Hematopoietic multipotent progenitor cell treated with erythropoietin and hydrocortisone succinate and interleukin-3 and kit ligand, for 17 days (in vitro differentiated cells): ENCODE data around the gene TCHH.

ENCODE experiments used
- DNase-seq: peaks from one replicate; pipeline ENCODE4 v3.0.0-alpha.2; 2015; ENCODE audit warnings: low spot score

TCHH gene

GRCh38 chr1:152067150-152067549, 48.1 kb downstream of the TCHH start:
- no peak for DNase-seq

DNA sequence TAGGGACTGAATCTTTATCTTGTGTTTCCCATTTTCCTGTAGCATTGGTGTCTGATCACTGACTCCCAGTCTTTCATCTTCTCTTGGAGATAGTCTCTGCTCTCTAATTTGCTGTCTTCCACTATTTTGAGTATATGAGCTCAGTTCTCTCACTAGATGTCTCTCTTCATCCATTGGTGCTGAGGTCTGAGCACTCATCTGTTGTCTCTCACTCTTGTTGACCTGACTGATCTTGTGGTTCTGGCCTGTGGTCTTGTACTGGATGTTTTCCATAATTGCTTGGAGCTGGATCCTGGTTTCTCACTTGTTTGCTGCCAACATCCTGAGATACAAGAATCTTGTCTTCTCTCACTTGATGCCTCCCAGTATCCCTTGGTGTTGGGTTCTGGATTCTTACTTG, 53.3 kb downstream of the TCHH start:
- no peak for DNase-seq
